Activated T-cell treated with anti-CD3 and anti-CD28 coated beads for 4 hours (primary cell): ENCODE results near the gene UBE2E2.

Experiments
- DNase-seq: peaks from one replicate; pipeline ENCODE4 v3.0.0-alpha.2; 2020

The UBE2E2 gene

DNA sequence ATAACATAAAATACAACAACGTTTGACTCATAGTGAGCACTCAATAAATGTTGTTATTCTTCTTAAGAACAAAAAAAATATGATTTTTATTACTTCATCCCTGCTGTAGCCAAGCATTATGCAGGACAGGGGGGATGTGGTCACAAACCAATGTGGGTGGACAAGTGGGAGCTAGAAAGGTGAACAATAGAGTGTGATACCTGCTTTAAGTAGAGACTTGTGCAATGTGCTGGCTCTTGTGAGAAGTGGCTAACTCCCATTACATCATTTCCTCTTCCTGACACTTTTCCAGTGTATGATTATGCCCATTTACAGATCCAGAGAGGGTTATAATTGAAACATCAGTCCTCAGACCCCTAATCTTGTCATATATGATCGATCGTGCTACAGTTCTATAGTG, 193.6 kb downstream of the UBE2E2 start:
- DNase-seq: no peak

DNA sequence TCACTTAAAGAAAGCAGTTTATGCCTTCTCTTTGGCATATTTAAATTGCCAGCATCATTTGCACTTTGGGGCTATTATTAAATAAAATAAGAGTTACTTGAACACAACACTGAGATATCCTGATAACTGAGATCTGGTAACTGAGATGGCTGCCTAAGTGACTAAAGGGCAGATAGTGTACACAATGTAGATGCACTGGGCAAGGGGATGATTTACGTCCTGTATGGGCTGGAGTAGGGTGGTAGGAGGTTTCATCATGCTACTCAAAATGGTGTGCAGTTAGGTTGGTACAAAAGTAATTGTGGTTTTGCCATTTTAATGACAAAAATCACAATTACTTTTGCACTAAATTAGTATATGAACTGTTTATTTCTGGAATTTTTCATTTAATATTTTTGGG, 196.1 kb downstream of the UBE2E2 start:
- no peak for DNase-seq

DNA sequence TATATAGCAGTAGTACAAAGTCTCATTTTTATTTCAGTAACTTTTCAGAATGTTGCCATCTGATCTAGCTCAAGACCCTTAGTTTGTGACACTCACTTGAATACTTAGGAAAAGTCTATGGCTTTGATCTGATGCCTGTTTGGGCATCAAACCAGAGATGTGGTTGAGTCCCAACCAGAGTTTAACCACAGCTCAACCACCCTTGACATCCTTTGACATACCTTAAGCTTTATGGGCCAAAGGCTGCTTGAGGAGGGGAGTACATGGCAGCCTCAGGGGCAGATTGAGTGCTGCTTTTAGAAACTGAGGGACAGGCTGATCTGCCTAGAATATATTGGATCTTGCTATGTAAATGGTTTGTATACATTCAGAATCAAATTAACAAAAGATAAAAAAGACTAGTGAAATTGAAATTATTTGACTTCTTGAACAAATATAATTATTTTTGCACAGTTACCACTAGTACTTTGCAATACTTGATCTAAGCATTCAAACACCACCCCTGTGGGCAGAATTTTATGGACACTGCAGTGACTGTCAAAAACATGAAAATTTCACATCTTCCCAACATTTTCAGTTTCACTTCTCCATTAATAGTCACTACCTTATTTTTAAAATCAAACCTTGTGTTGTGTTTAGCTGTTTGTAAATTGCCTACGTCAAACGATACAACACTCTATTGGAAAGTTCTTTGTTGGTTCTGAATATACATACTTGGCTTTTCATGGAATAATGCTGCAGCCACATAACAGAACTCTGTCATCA, 199.8 kb downstream of the UBE2E2 start:
- DNase-seq: no peak

DNA sequence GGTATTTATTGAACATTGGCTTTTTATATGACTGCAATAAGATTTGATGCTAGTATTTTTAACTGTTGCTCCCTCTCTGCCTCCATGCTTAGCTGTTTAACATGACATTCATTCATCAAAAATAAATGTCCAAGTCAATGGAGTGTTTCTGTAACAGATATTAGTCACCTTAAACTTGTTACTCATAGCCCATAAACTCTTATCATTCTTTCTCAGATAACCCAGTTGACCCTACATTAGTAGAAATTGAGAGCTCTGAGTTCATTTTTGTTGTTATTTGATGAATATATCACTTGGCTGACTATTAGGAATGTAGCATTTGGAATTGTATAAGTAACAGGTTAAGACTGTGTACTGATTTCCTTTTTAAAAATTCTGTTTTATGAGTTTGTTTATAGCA, 201.1 kb downstream of the UBE2E2 start:
- DNase-seq: no peak

DNA sequence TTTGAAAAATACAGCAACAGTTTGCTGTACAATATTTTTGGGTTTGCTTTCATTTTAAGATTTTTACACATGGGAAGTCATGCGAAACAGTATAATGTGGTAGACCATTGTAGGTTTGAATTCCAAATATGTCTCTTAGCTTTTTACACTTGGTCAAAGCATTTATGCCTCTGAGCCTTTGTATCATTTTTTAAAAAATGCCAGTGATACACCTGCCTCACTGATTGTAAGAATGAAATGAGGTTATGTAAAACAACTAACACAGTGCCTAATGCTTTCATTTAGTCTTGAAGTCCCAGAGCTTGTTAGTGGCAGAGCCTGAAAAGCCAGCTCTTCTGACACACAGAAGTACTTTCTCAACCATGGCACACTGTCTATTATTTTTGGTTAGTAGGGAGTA, 202.0 kb downstream of the UBE2E2 start:
- DNase-seq: no peak

DNA sequence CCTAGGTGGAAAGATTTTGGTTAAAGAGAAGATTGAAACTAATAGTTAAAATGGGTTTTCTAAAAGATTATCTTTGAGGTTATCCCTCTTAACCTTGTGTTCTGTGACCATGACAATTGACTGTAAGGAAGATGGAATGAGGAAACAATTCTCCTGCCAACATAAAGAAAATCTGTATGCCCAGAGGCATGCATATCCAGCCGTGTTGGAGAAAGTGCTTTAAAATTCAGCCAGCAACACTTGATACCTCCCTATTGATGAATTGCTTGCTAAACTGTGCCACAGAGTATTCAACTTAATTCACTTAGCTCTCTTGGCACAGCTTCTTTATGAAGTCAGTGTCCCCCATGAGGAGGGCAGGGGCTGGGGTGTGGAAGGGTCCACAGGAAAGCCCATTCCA, 203.5 kb downstream of the UBE2E2 start:
- no peak for DNase-seq

DNA sequence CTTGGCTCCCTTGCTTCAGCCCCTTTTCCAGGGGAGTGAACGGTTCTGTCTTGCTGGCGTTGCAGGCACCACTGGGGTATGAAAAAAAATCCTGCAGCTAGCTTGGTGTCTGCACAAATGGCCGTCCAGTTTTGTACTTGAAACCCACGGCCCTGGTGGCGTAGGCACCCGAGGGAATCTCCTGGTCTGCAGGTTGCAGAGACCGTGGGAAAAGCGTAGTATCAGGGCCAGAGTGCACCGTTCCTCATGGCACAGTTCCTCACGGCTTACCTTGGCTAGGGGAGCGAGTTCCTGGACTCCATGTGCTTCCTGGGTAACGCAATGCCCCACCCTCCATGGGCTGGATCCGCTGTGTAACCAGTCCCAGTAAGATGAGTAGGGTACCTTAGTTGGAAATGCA, 214.9 kb downstream of the UBE2E2 start:
- no peak for DNase-seq

DNA sequence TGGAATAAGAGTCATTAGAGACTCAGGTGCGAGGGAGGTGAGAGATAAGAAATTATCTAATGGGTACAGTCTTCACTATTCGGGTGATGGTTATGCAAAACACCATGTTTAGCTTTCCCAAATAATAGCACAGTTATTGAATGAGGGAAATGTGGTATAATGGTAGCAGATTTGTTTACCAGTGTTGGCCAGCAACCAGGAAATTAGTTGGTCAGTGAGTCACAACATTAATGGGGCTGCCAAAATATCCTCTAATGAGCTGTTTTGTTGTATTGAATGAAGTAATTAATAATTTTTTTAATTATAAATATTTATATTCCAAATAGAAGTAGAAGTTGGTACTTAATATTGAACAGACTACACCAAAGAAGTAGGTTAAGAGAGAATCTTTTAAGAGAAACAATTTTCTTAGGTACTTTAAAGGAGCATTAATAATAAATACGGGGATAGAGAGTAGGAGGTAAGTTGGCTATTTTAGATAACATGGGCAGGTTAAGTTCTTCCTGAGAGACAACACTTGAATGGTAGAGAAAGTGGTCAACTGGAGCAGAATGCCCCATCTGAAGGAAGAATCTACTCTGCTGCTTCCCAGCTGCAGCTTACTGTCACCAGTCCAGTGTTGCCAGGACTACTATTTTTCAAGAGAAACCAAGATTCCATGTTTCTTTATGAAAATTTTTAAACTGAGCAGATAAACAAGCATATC, 218.8 kb downstream of the UBE2E2 start:
- no peak for DNase-seq

DNA sequence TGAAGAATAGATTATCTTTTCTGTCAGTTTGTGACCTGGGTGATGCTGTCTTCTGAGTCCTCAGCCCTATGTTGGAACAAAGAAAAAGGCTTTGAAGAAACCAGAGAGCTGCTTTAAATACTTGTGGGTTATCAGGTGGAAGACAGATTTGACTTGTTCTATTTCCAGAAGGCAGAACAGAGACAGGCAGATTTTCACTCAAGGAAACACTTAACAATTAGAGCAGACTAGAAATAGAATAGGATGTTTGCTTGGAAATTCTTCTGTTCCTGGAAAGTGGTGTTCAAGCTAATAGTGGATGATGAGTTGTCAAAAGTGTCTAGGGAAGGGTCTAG, 219.4 kb downstream of the UBE2E2 start:
- no peak for DNase-seq

DNA sequence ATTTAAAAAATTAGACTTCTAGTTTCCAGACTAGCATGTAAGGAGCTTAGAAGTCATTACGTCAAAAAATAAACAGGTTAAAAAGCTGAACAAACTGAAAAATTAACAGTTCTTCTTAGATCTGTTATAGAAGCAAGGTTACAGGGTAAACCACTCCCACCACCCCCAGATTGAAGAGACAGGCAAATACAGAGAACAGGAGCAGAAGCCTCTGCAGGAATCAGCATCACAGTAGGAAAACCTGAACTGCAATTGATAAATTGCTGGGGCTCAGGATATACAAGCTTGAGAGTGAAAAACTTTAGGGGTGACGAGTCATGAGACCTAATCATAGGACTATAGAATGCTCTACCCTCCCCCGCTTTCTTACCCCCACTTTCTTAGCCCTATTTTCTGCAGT, 222.3 kb downstream of the UBE2E2 start:
- DNase-seq: no peak

DNA sequence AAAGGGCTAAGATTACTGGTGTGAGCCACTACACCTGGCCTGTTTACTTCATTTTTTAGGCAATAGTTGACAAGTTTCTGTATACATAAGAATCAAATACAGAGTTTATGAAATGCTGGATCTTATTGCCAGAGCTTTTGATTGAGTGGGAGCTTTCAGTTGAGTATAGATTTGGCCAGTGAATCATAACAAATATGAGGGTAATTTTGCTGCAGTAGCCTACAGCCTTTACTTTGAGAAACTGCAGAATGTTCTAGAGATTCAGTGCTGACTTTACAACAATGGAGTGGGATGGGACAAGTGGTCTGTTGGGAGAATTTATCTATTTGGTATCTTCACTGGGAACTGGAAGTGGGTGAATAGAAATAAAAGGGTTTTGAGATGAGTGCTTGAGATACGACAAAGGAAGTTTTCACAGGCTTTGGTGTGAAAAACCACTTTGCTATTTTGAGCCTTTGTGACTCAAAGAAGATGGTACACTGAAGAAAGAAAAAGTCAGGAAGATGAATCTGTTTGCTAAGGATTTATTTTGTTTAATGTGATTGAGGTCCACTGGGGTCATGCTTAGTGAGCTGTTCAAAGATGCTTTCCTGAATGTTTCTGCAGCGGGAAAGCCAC, 227.8 kb downstream of the UBE2E2 start:
- DNase-seq: no peak

DNA sequence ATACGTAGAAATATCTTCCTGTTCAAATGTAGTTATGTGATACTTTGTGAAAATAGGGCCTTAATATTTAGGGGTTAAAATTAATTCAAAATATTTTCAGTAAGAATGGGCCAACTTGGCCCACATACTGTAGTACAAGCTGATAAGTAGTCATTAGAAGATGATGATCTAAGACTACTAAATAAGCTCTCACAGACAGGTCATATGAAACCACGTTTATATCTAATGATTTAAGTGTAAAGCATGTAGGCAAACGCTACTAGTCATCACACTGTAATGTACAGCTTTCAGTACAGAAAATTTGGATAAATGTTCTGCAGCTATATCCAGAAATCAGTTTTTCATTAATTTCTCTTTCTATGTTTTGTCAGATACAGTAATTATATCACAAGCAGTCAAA, 228.6 kb downstream of the UBE2E2 start:
- no peak for DNase-seq

DNA sequence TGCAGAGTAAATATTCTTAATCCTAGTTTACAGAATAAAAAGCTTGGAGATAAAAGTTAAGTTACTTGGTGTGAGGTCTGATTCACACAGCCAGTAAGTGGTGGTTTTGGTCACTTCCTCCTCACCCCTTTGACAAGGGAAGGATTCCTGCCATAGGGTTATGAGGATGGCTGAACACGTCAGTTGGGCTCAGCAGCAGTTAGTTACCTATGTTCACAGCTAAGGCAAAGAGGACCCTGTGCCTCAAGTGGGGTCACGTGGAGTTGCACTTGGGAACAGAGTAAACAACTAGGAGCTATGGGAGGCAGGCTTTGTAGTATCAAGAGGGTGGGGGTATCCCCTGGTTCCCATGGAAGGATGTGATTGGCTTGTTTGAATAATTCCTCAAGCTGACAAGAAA, 232.2 kb downstream of the UBE2E2 start:
- DNase-seq: no peak

DNA sequence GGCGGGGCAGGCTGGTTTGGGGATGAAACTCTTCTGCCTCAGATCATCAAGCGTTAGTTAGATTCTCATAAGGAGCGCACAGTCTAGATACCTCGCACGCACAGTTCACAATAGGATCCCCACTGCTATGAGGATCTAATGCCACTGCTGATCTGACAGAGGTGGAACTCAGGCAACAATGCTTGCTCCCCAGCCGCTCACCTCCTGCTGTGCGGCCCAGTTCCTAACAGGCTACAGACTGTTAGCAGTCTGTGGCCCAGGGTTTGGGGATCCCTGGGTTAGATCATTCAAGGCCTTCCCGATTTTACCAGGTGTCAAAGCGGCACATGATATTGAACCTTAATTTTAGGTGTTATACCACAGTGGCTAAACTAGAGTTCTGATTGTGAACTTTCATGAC, 232.8 kb downstream of the UBE2E2 start:
- no peak for DNase-seq

DNA sequence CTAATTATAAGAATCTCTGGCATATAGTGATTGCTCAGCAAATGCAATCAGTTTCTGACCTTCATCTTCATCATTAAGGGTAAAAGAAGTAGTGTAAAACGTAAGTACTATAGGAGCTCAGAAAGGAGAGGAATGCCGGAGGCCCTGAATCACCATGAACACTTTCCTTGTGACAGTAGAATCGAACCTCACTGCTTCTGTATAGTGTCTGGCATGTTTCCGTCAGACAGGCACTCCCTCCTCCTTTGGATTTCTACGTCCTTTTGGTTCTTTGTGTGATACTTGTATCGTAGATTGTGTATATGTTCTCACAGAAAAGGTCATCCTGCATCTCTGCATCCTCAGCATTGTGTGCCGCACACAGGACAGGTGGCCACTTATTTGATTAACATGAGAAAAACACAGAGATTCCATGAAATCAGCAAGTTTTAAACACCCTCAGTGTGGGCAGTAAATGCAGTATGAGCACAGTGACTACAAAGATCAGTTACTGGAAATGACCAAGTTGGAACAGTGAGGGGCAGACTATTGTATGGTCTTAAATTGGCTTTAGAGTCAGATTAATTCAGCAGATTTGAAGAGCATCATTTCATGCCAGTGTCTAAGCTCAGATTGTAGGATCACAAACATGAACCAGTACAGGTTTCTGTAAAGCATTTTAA, 234.5 kb downstream of the UBE2E2 start:
- DNase-seq: no peak

DNA sequence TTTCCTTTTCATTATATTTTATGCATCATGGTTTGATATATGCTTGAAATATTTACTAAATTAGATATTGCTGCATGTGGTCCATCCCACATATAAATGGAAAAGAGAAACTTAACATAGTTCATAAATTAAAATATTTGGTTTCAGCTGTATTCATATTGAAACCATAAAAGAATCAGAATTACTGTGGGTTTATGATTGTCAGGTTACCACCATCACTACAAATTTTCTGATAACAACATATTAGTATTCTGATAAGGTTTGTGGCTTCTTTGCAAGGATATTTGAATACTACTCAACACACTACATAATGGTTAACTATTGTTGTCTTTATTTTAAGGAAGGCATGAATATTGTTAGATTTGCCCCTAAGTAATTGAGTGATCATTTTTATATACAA, 235.5 kb downstream of the UBE2E2 start:
- no peak for DNase-seq

DNA sequence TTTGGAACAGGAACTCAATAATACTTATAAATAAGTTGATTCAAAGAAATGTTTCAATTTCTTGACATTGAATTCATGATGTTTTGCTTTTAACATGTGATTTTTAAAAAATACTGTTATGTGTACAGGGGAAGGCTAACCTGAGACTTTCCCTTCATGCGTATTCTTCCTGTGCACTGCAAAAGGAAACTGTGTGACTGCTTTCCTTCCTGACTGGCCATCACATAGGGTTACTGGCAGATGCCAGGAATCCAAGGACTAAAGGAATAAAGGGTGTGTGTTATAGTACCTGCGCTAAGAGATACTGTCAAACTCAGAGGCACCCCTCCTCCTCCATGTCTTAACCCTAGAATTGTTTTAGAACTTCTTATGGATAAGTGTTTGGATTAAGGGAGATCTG, 236.0 kb downstream of the UBE2E2 start:
- DNase-seq: no peak

DNA sequence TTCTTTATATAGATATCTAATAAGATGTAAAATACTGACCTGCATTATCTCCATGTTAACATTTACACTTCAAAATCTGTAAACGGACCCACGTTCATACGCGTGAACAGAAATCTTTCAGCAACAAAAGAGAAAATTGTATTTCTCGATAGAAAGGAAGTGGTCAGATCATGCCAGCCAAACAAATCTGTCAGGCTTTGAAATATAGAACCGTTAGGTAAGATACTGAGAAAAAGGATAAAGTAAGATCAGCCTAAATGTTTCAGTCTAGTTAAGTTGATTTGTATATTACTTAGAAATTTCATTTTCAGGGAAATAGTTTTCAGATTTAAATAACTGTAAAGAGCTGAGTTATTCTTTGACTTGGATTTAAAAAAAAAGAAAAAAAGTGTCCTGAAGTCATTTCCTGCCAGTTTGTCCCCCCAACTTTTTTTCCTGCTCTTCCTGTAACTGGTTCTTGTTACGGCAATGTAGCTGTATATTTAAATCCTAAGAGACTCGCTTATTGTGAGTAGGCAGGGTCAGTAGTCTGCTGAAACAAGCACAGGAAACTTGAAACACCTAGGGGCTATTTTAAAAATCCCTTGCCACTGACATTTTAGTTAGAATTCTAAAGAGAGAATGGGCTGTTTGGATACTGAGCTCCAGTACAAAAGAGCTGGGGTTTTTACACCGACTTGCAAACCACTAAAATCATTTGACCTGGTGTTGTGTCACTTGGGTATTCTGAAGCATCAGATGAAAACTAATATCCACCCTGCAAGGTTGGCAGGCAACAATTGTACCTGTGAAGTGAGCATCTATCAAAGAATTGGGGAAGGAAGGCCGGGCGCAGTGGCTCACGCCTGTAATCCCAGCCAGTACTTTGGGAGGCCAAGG, 237.5 kb downstream of the UBE2E2 start:
- no peak for DNase-seq

DNA sequence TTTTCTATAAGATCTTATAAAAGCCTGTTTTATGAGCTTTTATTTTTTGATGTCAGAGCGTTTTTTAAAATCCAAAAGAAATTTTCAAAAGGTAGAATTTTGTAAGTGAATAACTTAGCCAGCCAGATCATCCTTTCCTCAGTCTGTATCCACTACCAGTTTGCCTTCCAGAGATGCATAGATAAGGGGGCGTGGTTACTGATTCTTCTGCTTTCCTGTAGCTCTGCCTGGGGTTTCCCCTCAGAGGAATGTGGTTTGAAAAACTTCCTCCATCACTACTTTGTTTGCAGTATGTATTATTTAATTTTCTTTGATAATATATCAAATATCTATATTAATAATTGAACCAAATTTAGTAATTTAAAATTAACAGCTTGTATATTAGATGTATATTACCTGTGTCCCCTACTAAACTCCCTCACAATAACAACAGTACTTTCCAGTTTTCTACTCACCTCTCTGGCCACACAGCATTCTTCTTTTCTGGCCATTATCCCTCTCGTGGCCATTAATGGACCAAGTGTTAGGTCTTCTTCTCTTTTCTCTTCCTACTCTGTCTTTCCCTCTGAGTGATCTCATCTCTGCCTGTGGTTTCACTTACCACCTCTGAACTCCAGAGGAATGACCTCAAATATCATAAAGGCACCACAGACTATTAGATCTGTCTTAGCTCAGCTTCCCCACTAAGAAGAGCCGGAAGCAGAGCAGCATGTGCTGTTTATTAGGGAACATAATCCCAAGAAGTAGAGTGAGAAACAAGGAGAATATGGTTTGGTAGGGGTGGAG, 239.7 kb downstream of the UBE2E2 start:
- no peak for DNase-seq

DNA sequence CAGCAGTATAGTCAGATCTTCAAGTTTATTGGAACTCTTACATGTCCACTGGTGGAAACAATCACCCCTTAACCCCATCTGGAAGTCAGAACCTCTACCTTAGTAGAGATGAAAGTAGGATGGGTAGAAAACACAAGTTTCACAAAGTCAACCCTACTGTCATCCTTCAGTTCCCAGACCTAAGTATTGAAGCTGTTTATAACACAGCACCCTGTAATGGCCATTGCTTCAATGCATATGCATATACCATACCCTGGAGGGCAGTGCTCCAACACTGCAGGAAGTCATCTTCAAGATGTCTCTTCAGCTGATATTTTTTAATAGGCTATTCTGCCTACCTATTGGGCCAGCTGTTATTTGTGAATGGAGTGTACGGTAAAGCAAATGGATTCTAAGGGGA, 241.3 kb downstream of the UBE2E2 start:
- no peak for DNase-seq

DNA sequence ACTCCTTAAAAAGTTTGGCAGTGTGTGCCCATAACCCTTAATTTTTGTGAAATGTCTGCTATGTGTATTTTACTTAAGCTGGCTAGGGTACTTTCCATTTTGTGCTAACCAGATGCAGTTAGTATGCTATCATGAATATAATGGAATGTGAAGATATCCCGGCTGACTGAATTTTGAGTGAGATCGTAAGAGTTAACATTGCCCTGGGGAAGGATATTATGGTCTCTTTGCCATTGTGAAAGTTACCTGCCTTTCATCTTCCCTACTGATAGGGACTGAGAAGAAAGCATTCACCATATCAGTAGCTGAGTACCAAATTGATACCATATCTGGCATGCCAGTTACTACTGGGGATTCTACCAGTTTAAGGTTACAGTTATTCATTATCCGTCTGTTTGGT, 243.2 kb downstream of the UBE2E2 start:
- DNase-seq: no peak

DNA sequence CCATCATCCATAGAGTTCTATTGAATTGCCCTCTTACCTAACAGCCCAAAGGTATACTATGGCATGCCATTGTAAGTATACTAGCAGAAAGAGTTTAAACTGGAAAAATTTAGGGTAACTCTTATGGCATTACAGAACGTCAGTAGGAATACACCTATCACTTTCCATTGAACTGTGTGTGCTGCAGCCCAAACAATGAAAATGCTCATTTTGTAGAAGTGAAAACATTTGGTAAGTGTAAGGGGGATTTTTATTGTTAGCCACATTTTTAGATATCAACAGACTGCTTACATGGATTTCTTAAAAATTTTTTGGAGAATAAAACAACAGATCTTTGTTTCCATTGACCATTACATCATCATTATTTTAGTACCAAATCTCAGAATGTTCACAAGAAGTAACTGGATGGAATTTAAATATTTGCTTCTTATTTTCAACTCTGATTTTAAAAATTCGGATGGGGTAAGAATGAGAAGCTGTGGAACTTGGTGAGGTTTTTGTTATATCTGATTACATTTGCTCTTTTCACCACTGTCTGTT, 245.9 kb downstream of the UBE2E2 start:
- DNase-seq: no peak
